ENCODE data around the gene SPATA19. TPM values are rescaled to one million over a fixed set of nuclear protein-coding genes. Genes with fewer than 3 reads are reported as not detected.

SPATA19 gene
- total and polyA plus RNA-seq, 2 of the 4 experiments (the other 2 are of a cell fraction): not detected

GRCh38 chr11:133827556-133827955 is 17.8 kb downstream of the SPATA19 start:
- CTCF ChIA-PET: no interaction called here
- ATAC-seq (ENCODE audit: low read depth) (no peak), DNase-seq (no peak)
- Histone ChIP-seq H3K4me3 (ENCODE audit: insufficient read depth, low read depth, low read length) (no peak overlapping the region), H2AFZ (replicated peaks; ENCODE audit: low read length, poor library complexity) (no peak overlapping the region), H3K14ac (replicated peaks; ENCODE audit: low read depth, low read length) (no peak overlapping the region), H2AK5ac (ENCODE audit: low read depth, low read length) (no peak overlapping the region), H3K9ac (ENCODE audit: low read depth, low read length) (no peak overlapping the region), H3K56ac (ENCODE audit: extremely low read depth, insufficient read depth, low read length) (no peak overlapping the region), H2BK5ac (ENCODE audit: low read depth, low read length, poor library complexity, severe bottlenecking) (no peak overlapping the region), H3K23ac (ENCODE audit: low read depth, low read length) (no peak overlapping the region), H2BK120ac (ENCODE audit: low read depth, low read length) (no peak overlapping the region), H2BK15ac (ENCODE audit: low read depth, low read length) (no peak overlapping the region), H3K27me3 (ENCODE audit: control insufficient read depth, insufficient read depth, low read length) (no peaks in the 10 kb centered on the region), H3K9me3 (ENCODE audit: control insufficient read depth, insufficient read depth, low read length) (peaks cover 52% of the 10 kb centered on the region), H3K4ac (ENCODE audit: low read depth, low read length) (no peak overlapping the region), H3K27ac (ENCODE audit: insufficient read depth, low read length) (no peak overlapping the region), H3K4me2 (ENCODE audit: low read depth, low read length) (no peak overlapping the region), H4K8ac (ENCODE audit: low read depth in 2 of 2, low read length in 2 of 2) (no peak overlapping the region), H3K18ac (ENCODE audit: low read depth, low read length) (no peak overlapping the region), H2AK9ac (replicated peaks; ENCODE audit: low read depth, low read length, poor library complexity) (no peak overlapping the region), H3K9me1 (ENCODE audit: insufficient read depth, low read length) (no peaks in the 10 kb centered on the region), H4K20me1 (ENCODE audit: insufficient read depth, low read length) (no peaks in the 10 kb centered on the region), H3K36me3 (ENCODE audit: control insufficient read depth, insufficient read depth, low read length) (no peaks in the 10 kb centered on the region), H2BK20ac (ENCODE audit: low read depth, low read length) (no peak overlapping the region), H4K91ac (ENCODE audit: insufficient read depth, low read depth, low read length) (no peak overlapping the region), H3K79me1 (ENCODE audit: low read depth in 1 of 2, low read length in 2 of 2) (no peaks in the 10 kb centered on the region), H4K5ac (ENCODE audit: low read depth, low read length) (no peak overlapping the region), H3K4me1 (ENCODE audit: control insufficient read depth, insufficient read depth, low read length) (no peaks in the 10 kb centered on the region)
- in situ Hi-C loops (cut with MboI; ENCODE audit: low sequenced_read_pairs) (no loop called here), intact Hi-C loops (cut with micrococcal nuclease) (no loop called here), dilution Hi-C loops (cut with HindIII; ENCODE audit: low sequenced_read_pairs, unreplicated experiment) (no loop called here)
- no TSS peak for BruUV-seq (replicated peaks)
- WGBS, 2 experiments (ENCODE audit: extremely low coverage in 2 of 2, insufficient read length in 1 of 2): 20% methylated on average over 1 of the region's 3 CpGs; no CpG with 5 or more reads in 1 of the 2 experiments
- TF ChIP-seq MXI1 (IDR thresholded peaks at IDR 0.05; ENCODE audit: borderline replicate concordance, low read depth, low read length) (no peak), CEBPB (IDR thresholded peaks at IDR 0.05; ENCODE audit: low read depth, low read length) (no peak), MAFK (IDR thresholded peaks at IDR 0.05; ENCODE audit: low read depth, low read length) (no peak), RFX5 (IDR thresholded peaks at IDR 0.05; ENCODE audit: low read depth, low read length) (no peak), POLR2A (IDR thresholded peaks at IDR 0.05; ENCODE audit: low read depth, low read length) (no peak), MAZ (IDR thresholded peaks at IDR 0.05; ENCODE audit: borderline replicate concordance, low read depth, low read length) (no peak), BHLHE40 (IDR thresholded peaks at IDR 0.05; ENCODE audit: low read depth, low read length) (no peak), RAD21 (IDR thresholded peaks at IDR 0.05; ENCODE audit: low read length) (no peak), RCOR1 (IDR thresholded peaks at IDR 0.05; ENCODE audit: insufficient replicate concordance, low read length) (no peak), NFE2L2 (IDR thresholded peaks at IDR 0.05; ENCODE audit: low read depth, low read length) (no peak), CHD1 (IDR thresholded peaks at IDR 0.05; ENCODE audit: low read depth, low read length) (no peak), SMC3 (IDR thresholded peaks at IDR 0.05; ENCODE audit: low read depth, low read length) (no peak), USF2 (IDR thresholded peaks at IDR 0.05; ENCODE audit: low read depth, low read length) (no peak), ELK1 (IDR thresholded peaks at IDR 0.05; ENCODE audit: borderline replicate concordance, low read depth, low read length) (no peak), FOS (IDR thresholded peaks at IDR 0.05; ENCODE audit: low read depth, low read length) (no peak), CTCF (conservative IDR thresholded peaks at IDR 0.05; ENCODE audit: low read depth, low read length) (no peak)
- POLR2A ChIA-PET (ENCODE audit: unreplicated experiment): no interaction called here
